GM19395 (cell line): Measurements from ENCODE around the gene HSPA9.

Experiments
- ATAC-seq: cut with Tn5 transposase; IDR thresholded peaks from one replicate; pipeline ENCODE4 v1.9.1; 2021; ENCODE audit warnings: mild to moderate bottlenecking, moderate library complexity; ENCODE audit not compliant: unreplicated experiment

Gene HSPA9

GRCh38 chr5:138565100-138565821 lies 9.9 kb downstream of the HSPA9 start:
- ATAC-seq, result no peak

GRCh38 chr5:138564242-138564641 lies 11.0 kb downstream of the HSPA9 start:
- no peak for ATAC-seq

GRCh38 chr5:138563340-138564118 lies 11.7 kb downstream of the HSPA9 start:
- ATAC-seq, result no peak

- no peak for ATAC-seq
Measured at GRCh38 chr5:138560971-138561370, 14.2 kb downstream of the HSPA9 start.

GRCh38 chr5:138559937-138560336 lies 15.3 kb downstream of the HSPA9 start:
- no peak for ATAC-seq

GRCh38 chr5:138557677-138558076 lies 17.5 kb downstream of the HSPA9 start:
- no peak for ATAC-seq

- no peak for ATAC-seq
Measured at GRCh38 chr5:138554143-138554542, 21.1 kb downstream of the HSPA9 start.

- no peak for ATAC-seq
Measured at GRCh38 chr5:138553437-138554095, 21.6 kb downstream of the HSPA9 start.

GRCh38 chr5:138552657-138553056 lies 22.5 kb downstream of the HSPA9 start:
- no peak for ATAC-seq

GRCh38 chr5:138549414-138549813 lies 25.8 kb downstream of the HSPA9 start:
- ATAC-seq, result no peak

GRCh38 chr5:138545919-138546562 lies 29.2 kb downstream of the HSPA9 start:
- no peak for ATAC-seq

- ATAC-seq, result no peak
Measured at GRCh38 chr5:138544181-138545134, 30.7 kb downstream of the HSPA9 start.

GRCh38 chr5:138543730-138544104 lies 31.5 kb downstream of the HSPA9 start:
- peak; percentile 57 for ATAC-seq

GRCh38 chr5:138542956-138543729 lies 32.1 kb downstream of the HSPA9 start, which contains the start of gene ETF1:
TSS of gene ETF1 (minus strand) at chr5:138543236. CDS start at chr5:138542918, 318 bp downstream.
- ATAC-seq, result peak; percentile 94

GRCh38 chr5:138542180-138542955 lies 32.8 kb downstream of the HSPA9 start:
- ATAC-seq, result no peak

GRCh38 chr5:138541511-138542179 lies 33.6 kb downstream of the HSPA9 start:
- no peak for ATAC-seq

GRCh38 chr5:138539791-138540190 lies 35.4 kb downstream of the HSPA9 start:
- ATAC-seq, result no peak
